ENCODE measurements around the gene SPTBN4.

The SPTBN4 gene

GRCh38 chr19:40550951-40551350, 84.2 kb downstream of the SPTBN4 start:
- peaks cover 24% of the 10 kb centered on the region for H3K36me3 ChIP-seq
- TF ChIP-seq CTCF (IDR thresholded peaks at IDR 0.05; ENCODE audit: low read depth, low read length), result no peak
- no peaks in the 10 kb centered on the region for H3K27me3 ChIP-seq (ENCODE audit: insufficient read depth, low read depth, severe bottlenecking)
- H3K4me3 ChIP-seq (ENCODE audit: low read depth, low read length), result no peak overlapping the region
- H3K9me3 ChIP-seq (ENCODE audit: severe bottlenecking), result peaks cover 6% of the 10 kb centered on the region
- no peak for DNase-seq
- no peak overlapping the region for H3K27ac ChIP-seq

GRCh38 chr19:40552848-40553247, 86.0 kb downstream of the SPTBN4 start:
- Histone ChIP-seq H3K36me3 (peaks cover 19% of the 10 kb centered on the region), H3K27ac (no peak overlapping the region), H3K4me3 (ENCODE audit: low read depth, low read length) (no peak overlapping the region), H3K27me3 (ENCODE audit: insufficient read depth, low read depth, severe bottlenecking) (no peaks in the 10 kb centered on the region), H3K9me3 (ENCODE audit: severe bottlenecking) (no peaks in the 10 kb centered on the region)
- no peak for DNase-seq
- TF ChIP-seq CTCF (IDR thresholded peaks at IDR 0.05; ENCODE audit: low read depth, low read length), result no peak

GRCh38 chr19:40553885-40554857, 87.4 kb downstream of the SPTBN4 start:
- H3K27me3 ChIP-seq (ENCODE audit: insufficient read depth, low read depth, severe bottlenecking), result no peaks in the 10 kb centered on the region
- peaks cover 21% of the 10 kb centered on the region for H3K36me3 ChIP-seq
- no peak for DNase-seq
- TF ChIP-seq CTCF (IDR thresholded peaks at IDR 0.05; ENCODE audit: low read depth, low read length), result no peak
- no peak overlapping the region for H3K27ac ChIP-seq
- H3K9me3 ChIP-seq (ENCODE audit: severe bottlenecking), result no peaks in the 10 kb centered on the region
- H3K4me3 ChIP-seq (ENCODE audit: low read depth, low read length), result no peak overlapping the region

GRCh38 chr19:40555978-40556689, 89.3 kb downstream of the SPTBN4 start:
- TF ChIP-seq CTCF (IDR thresholded peaks at IDR 0.05; ENCODE audit: low read depth, low read length), result no peak
- no peaks in the 10 kb centered on the region for H3K9me3 ChIP-seq (ENCODE audit: severe bottlenecking)
- H3K27me3 ChIP-seq (ENCODE audit: insufficient read depth, low read depth, severe bottlenecking), result no peaks in the 10 kb centered on the region
- peaks cover 21% of the 10 kb centered on the region for H3K36me3 ChIP-seq
- no peak overlapping the region for H3K4me3 ChIP-seq (ENCODE audit: low read depth, low read length)
- no peak for DNase-seq
- no peak overlapping the region for H3K27ac ChIP-seq

GRCh38 chr19:40556953-40557530, 90.2 kb downstream of the SPTBN4 start:
- TF ChIP-seq CTCF (IDR thresholded peaks at IDR 0.05; ENCODE audit: low read depth, low read length), result no peak
- no peak overlapping the region for H3K27ac ChIP-seq
- no peaks in the 10 kb centered on the region for H3K27me3 ChIP-seq (ENCODE audit: insufficient read depth, low read depth, severe bottlenecking)
- H3K36me3 ChIP-seq, result peaks cover 17% of the 10 kb centered on the region
- DNase-seq, result no peak
- H3K4me3 ChIP-seq (ENCODE audit: low read depth, low read length), result no peak overlapping the region
- H3K9me3 ChIP-seq (ENCODE audit: severe bottlenecking), result no peaks in the 10 kb centered on the region
